HG03066 (cell line): ENCODE results near the gene ABI1.
A peak's percentile ranks its signal among the peaks of the same experiment; 100 is the strongest.
"Not testable (repeated sequence)": the region's sequence is repeated elsewhere in the genome, so short reads cannot be mapped to it uniquely, and the experiment has no call there.

ENCODE experiments used
- ATAC-seq: cut with Tn5 transposase; IDR thresholded peaks from one replicate; pipeline ENCODE4 v1.9.1; 2021; ENCODE audit warnings: low read depth; ENCODE audit not compliant: unreplicated experiment

The ABI1 gene

GRCh38 chr10:26860443-26861204 lies at the start of gene ABI1:
Gene ABI1, minus strand, starts transcription at chr10:26860958. Its CDS starts 95 bp downstream, at chr10:26860863.
- ATAC-seq, result peak; percentile 59

DNA sequence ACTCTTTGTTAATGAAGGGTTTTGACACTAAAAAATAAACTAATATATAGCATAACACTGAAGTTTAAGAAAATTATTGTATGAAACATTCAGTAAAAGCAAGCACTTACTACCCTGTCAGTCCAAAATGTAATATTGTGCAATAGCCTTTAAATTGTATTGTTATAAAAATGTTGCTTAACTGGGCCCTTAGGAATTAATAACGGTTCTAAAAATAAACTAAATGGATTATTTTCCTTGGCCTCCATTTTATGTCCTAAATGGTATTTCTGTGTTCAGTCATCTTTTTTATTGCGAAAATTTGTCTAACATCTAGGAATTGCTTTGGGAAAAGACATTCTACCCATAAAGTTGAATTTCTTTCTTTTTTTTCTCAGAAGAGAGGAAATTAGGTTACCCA lies 49.0 kb upstream of the ABI1 start:
- no peak for ATAC-seq

DNA sequence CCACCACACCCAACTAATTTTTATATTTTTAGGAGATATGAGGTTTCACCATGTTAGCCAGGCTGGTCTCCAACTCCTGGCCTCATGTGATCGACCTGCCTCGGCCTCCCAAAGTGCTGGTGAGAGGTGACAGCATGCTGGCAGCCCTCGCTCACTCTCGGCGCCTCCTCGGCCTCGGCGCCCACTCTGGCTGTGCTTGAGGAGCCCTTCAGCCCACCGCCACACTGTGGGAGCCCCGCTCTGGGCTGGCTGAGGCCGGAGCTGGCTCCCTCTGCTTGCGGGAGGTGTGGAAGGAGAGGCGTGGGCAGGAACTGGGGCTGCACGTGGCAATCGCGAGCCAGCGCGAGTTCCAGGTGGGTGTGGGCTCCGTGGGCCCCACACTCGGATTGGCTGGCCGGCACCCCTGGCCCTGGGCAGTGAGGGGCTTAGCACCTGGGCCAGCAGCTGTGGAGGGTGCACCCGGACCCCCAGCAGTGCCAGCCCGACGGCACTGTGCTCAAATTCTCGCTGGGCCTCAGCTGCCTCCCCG lies 44.6 kb upstream of the ABI1 start:
- ATAC-seq, result not testable (repeated sequence)

DNA sequence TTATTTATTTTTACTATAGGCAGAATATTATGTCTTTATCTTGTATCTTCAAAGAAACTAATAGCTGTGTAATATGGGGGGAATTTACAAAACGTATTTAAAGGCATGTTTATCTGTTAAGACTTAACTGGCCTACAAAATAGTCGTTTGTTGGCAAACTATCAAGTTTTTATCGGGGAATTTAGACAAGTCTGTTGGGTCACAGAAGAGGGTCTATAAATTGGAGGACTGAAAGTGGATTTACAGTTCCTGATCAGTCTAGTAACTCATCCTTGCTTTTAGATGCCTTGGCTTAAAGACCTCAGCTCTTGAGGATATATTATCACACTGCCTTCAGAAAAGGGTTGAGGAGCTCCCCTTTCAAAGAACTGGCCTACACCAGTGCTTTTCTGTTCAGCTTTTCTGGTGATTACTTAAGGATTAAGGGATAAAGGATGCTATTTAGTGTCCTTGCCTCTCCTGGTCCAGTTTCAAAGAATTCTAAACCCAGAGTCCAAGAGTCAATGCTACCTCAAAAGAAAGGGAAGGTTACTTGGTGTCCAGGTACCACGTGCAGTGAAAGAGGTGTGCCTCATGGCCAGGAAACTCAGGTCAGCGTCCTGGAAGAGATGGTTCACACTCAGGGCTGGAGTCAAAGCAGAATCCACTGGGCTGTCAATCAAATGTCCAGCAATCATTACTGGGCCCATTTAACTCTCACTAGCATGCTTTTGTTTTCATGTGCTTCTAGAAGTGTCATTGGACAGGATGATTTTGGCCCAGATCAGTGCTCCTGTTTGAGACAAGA lies 42.9 kb upstream of the ABI1 start:
- no peak for ATAC-seq

- ATAC-seq, result peak; percentile 55
These were observed 31.7 kb upstream of the ABI1 start for GRCh38 chr10:26892306-26892923.

- no peak for ATAC-seq
These were observed 30.2 kb upstream of the ABI1 start for GRCh38 chr10:26890956-26891355.

DNA sequence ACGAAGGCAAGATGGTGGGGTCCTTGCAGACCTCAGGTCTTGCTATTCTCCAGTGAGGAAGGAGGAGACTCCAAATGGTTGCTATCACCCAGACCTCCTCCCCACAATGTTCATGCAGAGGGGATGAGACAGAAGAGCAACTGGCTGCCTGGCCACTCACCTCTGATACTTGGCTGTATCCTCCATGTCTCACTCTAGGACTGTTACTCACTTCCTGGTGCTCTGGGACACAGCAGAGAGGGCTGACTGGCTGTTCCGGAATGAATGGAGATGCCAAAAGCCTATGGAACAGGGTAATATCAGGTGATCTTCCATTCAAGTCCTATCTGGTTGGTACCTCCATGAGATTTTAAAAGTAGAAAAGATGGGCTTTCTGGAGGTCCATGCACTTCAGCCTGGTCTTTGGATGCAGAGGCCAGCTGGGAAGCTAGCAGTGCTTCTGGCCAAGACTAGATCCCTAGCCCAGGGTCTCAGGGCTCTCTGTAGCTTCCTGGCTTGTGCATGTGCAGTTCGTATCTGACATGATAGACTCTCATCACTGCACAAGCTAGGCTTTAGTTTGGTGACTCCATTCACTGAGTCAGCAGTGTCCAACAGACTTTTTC lies 27.0 kb upstream of the ABI1 start:
- no peak for ATAC-seq

- no peak for ATAC-seq
These were observed 21.0 kb upstream of the ABI1 start for GRCh38 chr10:26881600-26882331.

GRCh38 chr10:26879744-26880143 lies 19.0 kb upstream of the ABI1 start:
- ATAC-seq, result no peak

- ATAC-seq, result no peak
These were observed 10.0 kb upstream of the ABI1 start for GRCh38 chr10:26870766-26871165.

DNA sequence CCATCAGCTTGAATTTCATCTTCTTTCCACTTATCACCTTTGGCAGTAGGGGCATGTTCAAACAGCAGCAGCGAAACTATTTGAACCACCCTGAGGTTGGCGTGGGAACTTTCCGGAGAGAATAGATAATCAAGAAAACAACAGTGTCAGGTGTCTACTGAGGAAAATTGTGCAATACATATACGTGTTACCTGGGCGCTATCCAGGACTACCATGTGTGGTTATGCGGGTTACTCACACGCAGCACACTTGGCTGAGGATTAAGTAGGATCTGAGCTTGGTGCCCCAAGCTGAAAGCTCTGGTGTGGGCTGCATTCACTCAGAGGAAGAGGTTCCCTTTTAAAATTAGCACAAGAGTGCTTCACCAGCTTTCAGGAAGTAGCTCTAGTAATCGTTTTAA lies 8.8 kb upstream of the ABI1 start:
- no peak for ATAC-seq

GRCh38 chr10:26863351-26864076 lies 2.8 kb upstream of the ABI1 start:
- ATAC-seq, result no peak

DNA sequence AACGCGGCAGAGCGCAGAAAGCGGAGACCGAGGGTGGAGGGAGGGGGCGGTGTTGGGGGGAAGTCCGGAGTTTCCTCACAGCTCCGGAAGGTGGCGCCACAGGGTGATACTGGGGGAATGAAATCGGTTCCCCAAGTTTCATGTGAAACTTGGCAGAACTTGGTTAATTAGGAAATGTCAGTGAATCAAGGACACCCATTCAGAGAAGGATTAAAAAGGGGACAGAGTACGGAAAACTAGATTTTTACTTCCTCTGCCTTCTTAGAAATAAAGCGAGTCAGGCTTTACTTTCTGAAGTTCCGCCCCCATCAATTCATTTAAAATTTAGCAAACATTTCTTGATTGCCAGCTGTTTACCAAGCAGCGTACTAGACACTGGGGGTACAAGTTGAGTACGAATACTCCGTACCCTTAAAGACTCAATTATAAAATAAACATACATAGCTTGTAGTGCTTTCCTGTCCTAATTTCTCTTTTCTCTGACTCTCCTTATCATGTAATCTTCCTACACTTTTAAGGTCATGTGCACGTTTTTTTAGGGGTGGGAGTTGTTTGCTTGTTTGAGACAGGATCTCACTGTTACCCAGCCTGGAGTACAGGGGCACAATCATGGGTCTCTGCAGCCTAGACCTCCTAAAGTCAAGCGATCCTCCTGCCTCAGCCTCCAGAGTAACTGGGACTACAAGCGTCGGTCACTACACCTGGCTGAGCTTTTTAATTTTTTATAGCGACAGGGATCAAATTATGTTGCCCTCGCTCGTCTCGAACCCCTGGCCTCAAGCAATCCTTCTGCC lies 644 bp upstream of the ABI1 start:
- no peak for ATAC-seq

GRCh38 chr10:26860102-26860442 lies 686 bp downstream of the ABI1 start:
- peak; percentile 11 for ATAC-seq

GRCh38 chr10:26859241-26860101 lies 1.3 kb downstream of the ABI1 start:
- ATAC-seq, result no peak

GRCh38 chr10:26858707-26859034 lies 2.1 kb downstream of the ABI1 start:
- ATAC-seq, result no peak

DNA sequence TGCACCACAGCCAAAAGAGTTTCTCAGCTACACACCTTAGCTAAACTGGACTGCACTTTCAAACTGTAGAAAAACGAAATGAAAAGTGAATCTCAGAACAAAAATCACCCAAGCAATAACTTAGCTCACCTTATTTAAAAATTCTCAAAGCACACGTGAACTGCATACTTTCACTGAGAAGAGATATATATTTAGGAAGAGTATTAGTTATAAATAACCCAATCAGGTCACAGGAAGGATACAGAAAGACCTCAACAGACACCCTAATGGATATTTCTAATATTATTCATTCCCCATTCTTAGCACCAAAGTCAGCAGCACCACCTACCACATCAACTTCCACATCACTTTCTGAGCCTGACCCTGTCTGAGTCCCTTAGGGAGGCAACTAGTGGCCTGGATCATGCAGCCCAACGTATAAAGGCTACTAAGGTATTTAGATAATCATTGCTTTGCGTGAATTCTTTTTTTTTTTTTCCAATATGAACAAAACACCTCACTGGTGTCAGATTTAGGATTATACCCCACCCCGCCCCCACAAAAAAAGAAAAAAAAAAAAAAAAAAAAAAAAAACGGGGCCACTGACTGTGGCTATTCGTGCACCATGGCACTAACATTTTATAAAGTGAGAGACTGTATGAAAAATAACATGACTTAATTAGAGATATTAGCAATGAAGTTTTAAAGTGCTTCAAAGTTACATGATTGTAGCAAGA lies 2.6 kb downstream of the ABI1 start:
- peak; percentile 29 for ATAC-seq
